Hematopoietic multipotent progenitor cell treated with erythropoietin and hydrocortisone succinate and interleukin-3 and kit ligand, for 4 days (in vitro differentiated cells): Measurements from ENCODE around the gene PTP4A2.

Experiments used
- DNase-seq: peaks from one replicate; pipeline ENCODE4 v3.0.0-alpha.2; 2015

Gene PTP4A2

DNA sequence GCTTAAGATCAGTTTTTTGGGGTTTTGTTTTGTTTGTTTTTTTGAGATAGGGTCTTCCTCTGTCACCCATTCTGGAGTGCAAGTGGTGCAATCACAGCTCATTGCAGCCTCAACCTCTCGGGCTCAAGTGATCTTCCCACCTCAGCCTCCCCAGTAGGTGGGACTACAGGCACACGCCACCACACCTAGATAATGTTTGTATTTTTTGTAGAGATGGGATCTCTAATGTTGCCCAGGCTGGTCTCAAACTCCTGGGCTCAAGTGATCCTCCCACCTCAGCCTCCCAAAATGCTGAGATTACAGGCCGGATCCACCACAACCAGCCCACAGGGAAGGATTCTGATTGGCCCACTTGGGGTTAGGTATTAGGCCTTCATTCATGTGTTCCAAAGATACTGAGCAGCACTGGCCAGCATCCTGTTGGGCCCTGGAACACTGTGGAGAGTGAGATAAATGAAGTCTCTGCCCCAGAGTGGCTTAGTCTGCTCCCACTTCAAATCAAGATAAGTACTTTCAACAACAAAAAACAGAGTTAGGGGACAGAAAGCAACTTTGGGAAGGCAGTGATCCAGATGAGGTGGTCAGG is 54.7 kb downstream of the PTP4A2 start:
- DNase-seq: no peak

DNA sequence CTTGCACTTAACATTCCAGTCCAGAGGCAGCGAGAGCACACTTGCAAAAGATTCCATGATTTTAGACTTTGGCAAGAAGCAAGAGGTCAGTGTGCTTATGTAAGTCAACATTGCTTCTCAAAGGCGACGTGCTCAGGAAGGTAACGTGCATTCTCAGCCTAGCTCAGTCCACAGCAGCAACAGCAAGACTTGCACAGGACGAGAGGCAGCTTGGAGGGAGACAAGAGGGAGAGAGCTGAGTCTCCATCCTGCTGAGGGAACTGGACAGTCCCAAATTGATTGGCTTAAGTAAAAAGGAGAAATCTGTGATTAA is 56.5 kb downstream of the PTP4A2 start:
- DNase-seq: no peak

DNA sequence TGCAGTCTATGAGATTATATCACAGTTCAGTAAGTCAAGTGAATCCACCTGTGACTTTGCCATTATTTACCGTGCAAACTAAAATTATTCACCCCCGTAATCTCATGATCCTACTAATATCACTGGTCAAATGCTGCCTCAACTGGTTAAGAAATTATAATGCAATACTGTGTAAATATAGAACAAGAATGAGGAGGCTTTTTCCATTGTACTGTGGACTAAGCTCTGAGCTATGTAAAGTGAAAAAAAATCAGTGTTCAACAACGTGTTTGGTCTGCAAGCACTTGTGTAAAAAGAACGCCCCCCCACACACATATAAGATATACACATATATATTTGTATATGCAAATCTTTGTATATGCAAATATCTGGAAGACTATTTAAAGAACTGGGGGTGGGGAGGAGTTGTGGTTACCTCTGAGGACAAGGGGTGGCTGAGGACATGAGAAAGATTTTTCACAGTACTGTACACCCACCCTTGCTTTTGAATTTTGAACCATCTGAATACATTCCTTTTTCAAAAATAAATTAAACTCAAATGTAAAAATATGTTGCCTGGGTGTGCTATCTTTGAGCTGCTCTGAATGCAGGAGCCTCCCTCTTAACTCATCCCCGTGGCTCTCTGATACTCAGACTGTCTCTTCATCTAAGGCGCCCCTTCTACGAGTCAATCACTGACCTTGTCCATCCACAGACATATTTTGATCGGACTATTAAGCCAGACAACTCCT is 57.0 kb downstream of the PTP4A2 start:
- no peak for DNase-seq

DNA sequence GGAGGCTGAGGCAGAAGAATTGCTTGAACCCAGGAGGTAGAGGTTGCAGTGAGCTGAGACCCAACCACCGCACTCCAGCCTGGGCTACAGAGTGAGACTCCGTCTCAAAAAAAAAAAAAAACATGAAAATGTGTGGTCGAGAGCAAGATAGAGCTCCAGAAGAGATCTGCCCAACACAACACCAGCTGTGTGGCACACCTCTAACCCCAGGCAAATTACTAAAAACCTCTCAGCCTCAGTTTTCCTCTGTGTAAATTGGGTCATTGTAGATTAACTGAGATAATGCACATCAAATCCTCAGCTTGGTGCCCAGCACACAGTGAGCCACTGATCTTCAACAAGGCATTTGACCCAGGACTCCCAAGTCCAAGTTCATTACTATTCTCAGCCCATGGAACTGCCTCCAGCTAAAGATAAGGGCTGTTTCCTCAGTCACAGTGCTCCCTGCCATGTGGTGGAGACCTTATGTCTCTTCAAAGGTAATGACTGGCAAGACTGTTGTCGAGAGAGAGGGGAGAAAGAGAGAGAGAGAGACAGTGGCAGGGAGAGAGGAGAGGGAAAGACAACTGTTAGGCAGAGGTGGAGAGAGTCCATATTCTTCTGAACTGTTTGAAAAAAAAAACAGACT is 58.1 kb downstream of the PTP4A2 start:
- DNase-seq: peak; percentile 35

DNA sequence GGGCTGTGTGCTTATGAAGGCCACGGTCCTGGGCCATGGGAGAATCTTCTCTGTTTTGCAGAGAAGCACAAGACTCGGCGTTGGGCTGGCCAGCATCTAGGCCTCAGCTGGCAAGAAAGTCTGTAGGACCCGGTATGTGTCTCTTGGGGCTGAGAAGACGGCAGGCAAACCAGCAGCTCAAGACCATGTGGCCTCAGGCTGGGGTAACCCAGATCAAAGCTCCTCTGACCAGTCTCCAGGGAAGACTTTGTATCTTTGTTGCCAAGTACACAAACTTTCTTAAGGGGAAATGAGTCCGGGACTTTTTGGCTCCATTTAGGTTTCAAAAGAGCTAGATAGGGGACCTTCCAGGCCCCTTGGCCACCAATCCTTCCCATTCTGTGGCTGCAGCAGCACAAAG is 60.1 kb downstream of the PTP4A2 start:
- no peak for DNase-seq

DNA sequence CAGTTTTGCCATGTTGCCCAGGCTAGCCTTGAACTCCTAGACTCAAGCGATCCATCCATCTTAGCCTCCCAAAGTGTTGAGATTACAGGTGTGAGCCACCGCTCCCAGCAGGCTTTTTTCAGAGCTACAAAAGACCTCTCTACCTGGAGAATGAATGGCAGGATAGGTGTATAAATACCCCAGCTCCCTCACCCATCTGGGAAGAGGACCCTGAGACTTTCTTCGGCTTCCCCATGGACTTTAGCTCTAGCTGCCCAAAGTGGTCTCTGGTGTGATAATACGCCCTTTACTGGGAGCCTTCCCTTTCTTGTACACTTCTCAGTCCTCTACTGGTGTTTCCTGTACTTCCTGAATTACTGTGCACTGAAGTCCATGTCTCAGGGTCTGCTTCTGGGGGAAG is 60.6 kb downstream of the PTP4A2 start:
- DNase-seq: no peak

DNA sequence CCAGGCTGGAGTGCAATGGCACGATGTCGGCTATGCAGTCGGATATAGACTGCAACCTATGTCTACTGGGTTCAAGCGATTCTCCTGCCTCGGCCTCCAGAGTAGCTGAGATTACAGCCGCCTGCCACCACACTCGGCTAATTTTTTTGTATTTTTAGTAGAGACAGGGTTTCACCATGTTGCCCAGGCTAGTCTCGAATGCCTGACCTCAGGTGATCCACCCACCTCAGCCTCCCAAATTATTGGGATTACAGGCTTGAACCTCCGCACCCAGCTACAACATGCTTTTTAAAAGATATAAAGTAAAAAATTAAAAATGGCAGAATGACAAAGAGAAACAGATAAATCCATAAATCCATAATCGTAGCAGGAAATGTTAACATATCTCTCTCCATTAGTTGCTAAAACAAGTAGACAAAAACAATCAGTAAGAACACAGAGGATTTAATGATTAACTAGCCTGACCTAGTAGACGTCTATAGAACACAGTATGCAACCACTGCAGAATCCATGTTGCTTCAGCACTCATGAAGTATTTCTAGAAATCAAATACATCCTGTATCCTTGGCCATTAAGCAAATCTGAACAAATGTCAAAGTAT is 62.4 kb downstream of the PTP4A2 start:
- no peak for DNase-seq

DNA sequence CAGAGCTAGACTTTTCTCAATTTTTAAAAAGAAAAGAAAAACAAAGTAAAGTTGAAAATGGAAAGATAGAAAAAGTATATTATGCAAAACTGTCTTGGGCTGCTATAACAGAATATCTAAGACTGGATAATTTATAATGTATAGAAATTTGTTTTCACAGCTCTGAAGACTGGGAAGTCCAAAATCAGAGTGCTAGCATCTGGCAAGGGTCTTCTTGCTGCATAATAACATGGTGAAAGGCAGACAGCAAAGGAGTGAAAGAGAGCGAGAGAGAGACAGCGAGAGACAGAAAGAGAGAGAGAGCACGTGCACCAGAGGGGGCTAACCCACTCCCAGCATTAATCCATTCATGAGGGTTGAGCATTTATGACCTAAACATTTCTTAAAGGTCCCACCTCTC is 63.2 kb downstream of the PTP4A2 start:
- DNase-seq: no peak

DNA sequence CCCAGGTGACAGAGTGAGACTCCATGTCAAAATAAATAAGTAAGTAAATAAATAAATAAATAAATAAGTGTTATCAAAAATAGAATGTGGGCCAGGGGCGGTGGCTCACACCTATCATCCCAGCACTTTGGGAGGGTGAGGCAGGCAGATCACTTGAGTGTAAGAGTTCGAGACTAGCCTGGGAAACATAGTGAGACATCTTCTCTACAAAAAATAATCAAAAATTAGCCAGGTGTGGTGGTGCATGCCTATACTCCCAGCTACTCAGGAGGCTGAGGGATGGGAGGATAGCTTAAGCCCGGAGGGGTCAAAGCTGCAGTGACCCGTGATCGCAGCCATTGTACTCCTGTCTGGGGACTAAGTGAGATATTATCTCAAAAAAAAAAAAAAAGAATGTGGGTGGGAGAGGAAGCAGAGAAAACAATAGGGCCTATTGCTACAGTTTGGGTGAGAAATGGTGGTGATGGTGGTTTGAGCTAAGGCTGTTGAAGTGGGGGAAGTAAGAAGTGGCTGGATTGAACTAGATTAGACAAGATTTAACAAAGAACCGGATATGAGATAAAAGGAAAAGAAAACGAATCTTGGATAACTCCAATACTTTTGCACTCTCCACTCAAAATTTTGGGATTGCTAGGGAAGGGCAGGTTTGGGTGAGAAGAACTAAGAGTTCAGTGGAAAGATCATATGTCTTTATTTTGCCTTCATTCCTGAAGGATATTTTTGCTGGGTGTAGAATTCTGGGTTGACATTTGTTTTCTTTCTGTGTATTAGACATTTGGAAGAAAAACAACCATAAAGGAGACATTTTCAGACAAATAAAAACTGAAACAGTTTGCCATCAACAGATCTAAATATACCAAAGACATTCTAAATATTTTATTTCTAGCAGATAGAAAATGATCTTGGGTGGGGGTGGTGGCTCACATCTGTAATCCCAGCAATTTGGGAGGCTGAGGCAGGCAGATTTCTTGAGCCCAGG is 65.2 kb downstream of the PTP4A2 start:
- peak; percentile 66 for DNase-seq

DNA sequence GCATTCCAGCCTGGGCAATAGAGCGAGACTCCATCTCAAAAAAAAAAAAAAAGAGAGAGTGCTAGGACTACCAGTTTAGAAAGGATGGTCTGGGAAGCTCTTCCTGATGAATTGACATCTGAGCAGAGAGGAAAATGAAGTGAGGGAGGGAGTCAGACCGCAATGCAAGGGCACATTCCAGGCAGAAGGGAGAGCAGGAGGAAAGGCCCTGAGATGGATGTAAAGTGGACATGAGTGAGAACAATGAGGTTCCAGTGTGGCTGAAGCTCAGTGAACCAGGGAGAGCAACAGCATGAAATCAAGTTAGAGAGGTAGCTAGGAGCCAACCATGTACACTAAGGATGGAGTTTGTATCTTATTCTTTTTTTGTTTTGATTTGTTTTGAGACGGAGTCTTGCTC is 66.5 kb downstream of the PTP4A2 start:
- DNase-seq: no peak

DNA sequence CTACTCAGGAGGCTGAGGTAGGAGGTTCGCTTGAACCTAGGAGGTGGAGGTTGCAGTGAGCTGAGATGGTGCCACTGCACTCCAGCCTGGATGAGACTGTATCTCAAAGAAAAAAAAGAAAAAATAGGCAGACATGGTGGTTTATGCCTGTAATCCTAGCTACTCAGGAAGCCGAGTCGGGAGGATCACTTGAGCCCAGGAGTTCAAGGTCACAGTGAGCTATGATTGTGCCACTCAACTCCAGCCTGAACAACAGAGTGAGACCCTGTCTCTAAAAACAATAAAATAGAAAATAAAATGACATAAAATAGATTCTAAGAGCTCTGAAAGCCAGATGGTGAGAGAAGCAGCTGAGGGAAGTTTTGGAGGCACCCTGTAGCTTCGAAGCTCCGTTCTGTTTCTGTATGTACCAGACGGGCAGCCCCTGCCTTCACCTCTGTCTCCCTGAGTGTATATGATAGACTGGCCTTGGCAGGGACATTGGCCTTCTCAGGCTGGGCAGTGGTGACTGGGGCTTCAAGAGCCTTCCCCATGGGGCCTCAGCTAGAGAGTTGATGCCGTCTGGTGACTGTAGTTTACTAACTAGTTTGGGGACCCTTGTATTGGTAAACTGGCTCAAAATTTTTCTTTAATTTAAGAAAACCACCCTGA is 68.0 kb downstream of the PTP4A2 start:
- no peak for DNase-seq

DNA sequence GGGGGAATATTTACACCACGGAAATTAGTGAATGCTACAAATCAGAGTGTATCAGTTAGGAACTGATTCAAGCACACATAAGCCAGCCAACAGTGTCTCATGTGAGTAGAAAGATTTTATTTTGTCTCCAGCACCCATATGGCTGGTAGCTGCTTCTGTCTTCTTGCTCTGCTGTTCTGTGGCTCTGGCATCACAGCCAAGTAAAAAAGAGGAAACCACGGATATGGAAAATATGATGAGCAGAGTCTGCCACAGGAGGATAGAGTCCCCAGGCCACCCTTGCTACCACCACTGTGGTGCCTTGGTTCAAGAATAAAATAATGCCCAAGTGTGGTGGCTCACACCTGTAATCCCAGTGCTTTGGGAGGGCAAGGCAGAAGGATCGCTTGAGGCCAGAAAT is 68.7 kb downstream of the PTP4A2 start:
- DNase-seq: peak; percentile 63

DNA sequence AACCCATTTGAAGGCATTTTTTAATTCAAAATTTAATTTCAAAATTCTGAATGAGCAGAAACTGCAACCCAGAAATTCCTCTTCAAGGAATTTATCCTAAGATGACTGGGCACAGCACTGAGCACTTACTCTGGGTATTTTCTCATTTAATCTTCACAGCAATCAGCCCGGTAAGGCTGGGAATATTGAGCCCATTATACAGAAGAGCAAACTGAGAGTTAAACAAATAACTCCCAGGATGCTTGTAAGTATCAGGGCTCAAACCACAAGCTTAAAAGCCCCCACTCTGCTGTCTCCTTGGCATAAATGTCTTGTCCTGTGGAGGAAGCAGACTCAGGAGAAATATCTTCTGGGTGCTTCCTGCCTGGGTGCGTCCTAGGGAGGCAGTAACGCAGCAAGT is 69.3 kb downstream of the PTP4A2 start:
- no peak for DNase-seq

DNA sequence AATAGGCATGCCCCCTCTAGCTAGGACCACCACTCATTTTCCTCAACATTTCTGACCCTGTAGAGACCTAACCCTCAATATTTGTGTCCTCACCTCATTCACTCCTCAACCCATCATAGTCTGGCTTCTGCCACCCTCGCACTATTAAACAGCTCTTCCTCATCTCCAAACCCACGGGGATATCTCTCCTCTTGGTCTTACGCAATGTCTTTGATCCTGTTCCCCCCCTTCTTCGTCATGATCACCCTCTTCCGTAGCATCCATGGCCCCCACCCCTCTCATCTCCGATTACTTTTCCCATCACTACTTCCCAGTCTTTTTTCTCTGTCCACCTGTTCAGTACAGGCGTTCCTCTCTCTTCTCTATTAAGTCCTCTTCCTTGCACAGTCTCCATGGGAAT is 70.6 kb downstream of the PTP4A2 start:
- no peak for DNase-seq

DNA sequence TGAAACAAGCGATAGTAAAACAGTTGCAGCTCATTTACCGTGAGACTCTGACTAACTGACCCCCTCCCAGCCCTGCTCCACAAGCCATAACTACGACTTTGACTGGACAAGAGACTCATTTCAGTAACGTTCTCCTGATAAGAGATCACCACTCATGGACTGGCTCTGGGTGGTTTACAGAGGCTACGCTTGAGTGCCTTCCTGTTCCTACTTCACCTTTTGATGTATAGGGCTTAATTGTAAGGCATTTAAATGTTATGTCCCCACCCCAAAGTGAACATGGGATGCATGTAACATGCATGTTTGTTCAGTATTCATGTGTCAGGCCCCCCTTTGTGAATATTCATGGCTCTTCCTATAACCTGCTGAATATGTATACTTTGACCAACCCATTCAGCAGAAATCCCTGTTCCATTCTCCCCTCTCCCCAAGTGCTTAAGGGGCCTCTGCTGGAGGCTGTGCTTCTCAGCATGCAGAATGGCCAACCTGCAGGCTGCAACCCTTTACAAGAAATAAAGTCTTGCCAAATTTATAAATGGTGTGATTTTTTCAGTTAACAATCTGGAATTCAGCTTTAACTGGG is 71.6 kb downstream of the PTP4A2 start:
- DNase-seq: peak; percentile 38

DNA sequence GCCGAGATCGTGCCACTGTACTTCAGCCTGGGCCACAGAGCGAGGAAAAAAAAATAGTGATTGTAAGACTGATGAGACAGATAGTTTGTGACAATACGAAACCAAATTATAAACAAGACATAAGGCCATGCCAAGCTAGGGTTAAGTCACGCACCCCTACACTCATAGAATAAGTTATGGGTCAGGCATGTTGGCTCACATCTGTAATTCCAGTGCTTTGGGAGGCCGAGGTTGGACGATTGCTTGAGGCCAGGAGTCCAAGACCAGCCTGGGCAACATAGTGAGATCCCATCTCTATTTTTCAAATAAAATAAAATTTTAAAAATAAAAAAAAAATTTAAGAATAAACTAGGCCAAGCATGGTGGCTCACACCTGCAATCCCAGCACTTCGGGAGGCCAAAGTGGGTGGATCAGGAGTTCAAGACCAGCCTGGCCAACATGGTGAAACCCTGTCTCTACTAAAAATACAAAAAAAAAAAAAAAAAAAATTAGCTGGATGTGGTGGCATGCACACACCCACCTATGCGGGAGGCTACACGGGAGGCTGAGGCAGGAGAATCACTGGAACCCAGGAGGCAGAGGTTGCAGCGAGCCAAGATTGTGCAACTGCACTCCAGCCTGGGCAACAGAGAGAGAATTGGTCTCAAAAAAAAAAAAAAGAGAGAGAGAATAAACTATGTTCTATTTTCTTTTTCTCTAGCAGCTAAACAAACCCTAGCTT is 72.3 kb downstream of the PTP4A2 start:
- no peak for DNase-seq

DNA sequence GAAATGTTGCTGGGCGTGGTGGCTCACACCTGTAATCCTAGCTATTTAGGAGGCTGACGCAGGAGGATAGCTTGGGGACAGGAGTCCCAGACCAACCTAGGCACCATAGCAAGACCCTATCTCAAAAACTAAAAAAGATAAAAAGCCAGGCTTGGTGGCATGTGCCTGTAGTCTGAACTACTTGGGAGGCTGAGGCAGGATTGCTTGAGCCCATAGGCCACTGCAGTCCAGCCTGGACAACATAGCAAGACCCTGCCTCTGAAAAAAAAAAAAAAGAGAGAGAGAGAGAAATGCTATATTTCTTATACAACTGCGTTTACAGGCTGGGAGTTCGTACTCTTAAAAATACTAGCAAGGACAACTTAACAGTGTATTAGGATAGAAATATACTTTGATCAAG is 76.1 kb downstream of the PTP4A2 start:
- DNase-seq: no peak

DNA sequence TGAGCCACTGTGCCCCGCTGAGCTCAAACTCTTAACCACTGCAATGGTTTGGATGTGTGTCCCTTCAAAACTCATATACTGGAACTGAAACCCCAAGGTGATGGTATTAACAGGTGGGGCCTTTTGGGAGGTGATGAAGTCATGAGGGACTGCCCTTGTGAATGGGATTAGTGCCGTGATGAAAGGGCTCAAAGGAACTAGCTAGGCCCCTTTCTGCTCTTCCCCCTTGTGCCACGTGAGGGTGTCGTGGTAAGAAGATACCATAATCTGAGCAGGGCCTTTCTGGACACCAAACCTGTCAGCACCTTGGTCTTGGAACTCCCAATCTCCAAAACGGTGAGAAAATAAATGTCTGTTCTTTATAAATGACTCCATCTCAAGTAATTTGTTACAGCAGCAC is 76.8 kb downstream of the PTP4A2 start:
- DNase-seq: no peak

DNA sequence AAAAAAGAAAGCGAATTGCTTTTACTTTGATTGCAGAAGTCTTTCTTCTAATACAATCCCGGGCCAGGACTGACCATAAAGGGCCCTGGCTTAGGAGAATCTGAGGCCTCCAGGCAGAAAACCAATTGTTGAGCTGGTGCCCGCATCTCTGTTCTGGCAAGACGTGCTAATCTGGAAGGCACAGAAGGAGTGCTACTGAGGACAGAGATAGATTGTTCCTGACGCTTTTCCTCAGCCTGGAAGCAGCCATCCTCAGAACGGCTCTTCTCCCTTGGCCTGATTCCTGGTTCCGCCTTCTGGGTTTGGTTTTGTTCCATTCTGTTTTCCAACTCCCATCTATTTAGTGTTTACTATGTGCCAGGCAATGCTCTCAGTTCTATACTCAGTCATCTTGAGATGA is 77.6 kb downstream of the PTP4A2 start:
- no peak for DNase-seq

DNA sequence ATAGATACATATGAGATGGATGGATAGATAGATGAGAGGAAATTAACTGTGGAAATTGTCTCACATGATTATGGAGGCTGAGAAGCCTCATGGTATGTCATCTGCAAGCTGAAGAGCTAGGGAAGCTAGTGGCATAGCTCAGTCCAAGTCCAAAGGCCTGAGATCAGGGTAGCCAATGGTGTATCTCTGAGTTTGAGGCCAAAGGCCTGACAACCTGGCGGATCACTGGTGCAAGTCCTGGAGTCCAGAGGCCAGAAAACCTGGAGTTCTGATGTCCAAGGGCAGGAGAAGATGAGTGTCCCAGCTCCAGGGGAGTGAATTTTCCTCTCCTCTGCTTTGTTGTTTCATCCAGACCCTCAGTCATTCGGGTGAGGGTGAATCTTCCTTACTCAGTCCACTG is 78.4 kb downstream of the PTP4A2 start:
- no peak for DNase-seq

DNA sequence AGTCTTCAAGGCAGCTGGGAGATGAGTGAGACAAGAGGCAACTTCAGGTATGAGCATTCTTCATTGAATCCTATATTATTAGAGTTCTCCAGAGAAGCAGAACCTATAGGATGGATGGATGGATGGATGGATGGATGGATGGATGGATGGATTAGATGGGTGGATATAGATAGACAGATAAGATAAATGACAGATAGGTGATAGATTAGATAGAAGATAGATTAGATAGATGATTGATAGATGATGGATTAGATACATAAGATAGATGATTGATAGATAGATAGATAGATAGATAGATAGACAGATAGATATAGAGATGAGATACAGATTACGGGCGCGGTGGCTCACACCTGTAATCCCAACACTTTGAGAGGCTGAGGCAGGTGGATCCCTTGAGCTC is 79.1 kb downstream of the PTP4A2 start:
- no peak for DNase-seq

DNA sequence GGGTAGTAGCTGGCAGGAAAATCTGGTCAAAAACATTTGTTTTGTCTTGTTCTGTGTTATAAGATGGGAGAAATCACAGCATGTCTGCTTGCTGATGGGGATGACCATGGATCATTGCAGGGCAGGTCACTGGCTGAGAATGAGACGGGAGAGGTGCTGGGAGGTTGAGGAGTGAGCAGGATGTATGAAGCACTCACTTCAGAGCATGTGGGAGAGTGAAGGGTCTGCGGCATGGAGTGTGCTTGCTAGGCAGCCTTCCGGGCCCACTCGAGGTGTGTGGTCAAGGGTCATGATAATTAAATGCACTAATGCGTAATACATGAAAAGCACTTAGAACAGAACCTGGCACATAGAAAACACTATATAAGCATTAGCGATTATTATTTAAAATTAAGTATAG is 80.3 kb downstream of the PTP4A2 start:
- no peak for DNase-seq
